HPDE6-E6E7 (cell line): ENCODE measurements around the gene CYBB.
"Not testable (repeated sequence)": the region's sequence is repeated elsewhere in the genome, so short reads cannot be mapped to it uniquely, and the experiment has no call there.

Source experiments
- DNase-seq: peaks from one replicate; pipeline ENCODE4 v3.0.0; 2011; ENCODE audit warnings: missing footprints; ENCODE audit errors: extremely low spot score

The CYBB gene

DNA sequence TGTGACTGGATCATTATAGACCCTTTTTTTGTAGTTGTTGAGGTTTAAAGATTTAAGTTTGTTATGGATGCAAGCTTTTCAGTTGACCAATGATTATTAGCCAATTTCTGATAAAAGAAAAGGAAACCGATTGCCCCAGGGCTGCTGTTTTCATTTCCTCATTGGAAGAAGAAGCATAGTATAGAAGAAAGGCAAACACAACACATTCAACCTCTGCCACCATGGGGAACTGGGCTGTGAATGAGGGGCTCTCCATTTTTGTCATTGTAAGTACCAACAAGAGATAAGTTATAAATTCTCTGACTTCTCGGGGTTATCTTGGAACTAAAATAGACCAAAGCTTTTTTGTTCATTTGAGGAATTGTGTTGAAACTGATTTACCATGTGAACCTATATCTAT is at the start of gene CYBB:
Gene CYBB (plus strand): TSS at position 203 of the 400 bp plus-strand sequence. CDS start 19 bp downstream, at position 222.
- no peak for DNase-seq

GRCh38 chrX:37745354-37745753 is 34.5 kb upstream of the CYBB start:
- peak; percentile 49 for DNase-seq

- no peak for DNase-seq
These were observed 34.0 kb upstream of the CYBB start for GRCh38 chrX:37745835-37746217.

DNA sequence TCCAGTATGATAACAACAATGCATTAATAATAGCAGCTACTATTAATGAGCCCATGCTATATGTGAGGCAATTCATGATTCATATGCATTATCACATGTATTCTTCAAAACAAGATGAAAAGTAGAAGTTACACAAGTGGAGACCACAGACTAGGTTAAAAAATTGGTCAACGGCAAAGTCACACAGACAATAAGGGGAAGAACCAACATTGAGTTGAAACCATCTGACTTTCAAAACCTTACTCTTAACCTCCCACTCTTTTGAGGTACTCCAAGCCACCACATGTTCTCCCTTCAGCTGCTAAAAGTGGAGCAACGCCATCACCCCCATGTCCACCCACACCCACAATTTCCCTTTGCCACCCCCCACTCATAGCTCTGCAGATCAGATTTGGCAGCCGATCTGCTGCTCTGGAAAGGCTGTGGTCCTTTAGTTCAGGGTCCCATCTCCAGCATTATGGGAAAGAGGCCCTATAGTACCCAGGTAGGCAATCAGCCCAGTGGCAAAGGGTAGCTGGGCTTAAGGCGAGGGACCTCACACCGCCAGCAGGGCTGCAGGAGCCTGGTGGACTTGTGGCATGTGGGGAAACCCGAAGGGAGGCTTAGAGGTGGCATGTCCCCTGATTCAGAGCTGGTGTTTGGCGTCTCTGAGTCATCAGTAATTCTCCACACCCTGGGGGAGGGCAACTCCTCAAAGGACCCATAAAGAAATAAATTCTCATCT is 33.5 kb upstream of the CYBB start:
- no peak for DNase-seq

DNA sequence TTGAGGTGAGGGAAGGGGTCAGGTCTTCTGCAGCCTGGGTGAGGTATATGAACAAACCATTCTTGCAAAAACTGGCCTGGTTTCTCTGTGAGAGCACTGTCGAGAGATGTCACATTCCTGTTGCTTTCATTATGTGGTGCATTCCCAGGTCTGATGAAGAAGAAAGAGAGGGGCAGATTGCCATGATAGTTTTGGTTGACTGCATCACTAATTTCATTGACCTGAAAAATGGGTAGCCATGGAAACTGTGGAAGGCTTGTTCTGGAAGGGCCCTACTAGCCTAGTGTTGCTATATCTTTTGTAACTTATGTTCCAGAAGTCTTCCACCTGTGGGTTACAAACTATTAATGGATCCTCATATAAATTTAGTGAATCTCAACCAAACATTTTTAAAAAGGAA is 32.9 kb upstream of the CYBB start:
- no peak for DNase-seq

DNA sequence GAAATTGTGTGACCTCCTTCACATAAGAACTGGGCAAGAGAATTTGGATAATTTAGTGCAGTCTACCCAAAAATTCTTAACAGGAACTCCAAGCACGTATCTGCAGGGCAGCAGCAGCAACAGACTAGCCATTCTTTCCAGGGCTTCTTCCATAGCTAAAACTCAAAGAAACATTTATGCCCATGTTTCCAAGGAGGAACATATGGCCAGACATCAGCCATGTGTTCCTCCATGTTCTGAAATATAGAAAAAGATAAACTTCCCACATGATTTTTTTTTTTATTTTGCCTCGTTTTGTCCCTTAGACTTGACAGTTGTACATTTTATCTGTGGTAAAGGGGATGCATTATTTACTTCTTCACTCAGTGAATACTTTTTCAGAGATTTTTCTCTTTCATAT is 27.6 kb upstream of the CYBB start:
- no peak for DNase-seq

DNA sequence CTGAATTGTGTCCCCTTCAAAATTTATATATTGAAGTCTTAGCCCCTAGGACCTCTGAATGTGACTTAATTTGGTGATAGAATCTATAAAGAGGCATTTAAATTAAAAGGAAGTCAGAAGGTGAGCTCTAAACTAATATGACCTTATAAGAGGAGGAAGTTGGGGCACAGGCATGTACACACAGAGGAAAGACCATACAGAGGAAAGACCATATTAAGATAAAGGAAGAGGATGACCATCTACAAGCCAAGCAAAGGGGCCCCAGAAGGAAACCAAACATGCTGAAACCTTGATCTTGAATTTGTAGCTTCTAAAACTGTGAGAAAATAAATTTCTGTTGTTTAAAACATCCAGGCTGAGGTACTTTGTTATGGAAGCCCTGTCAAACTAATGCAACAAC is 26.9 kb upstream of the CYBB start:
- no peak for DNase-seq

GRCh38 chrX:37753384-37753783 is 26.5 kb upstream of the CYBB start:
- no peak for DNase-seq

- DNase-seq = no peak
These were observed 25.3 kb upstream of the CYBB start for GRCh38 chrX:37754516-37754915.

GRCh38 chrX:37755025-37755424 is 24.8 kb upstream of the CYBB start:
- no peak for DNase-seq

DNA sequence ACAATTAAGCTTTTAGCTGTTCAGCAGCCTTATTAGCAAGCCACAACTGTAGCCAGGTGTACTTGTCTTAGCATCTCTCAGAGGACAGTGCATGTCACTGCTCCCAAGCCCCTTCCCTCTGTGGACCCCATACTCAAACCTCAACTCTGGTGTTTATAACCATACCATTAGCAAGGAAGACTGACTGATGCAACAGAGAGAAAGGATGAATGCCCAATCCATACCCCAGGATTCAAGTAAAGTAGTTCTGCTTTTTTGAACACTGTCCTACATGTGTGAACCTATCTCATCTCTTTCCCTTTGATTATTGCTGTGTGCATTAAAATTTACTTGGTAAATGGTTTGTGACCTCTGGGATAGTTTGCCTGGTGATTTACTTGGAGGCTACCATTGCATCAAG is 22.8 kb upstream of the CYBB start:
- no peak for DNase-seq

- DNase-seq = no peak
These were observed 20.5 kb upstream of the CYBB start for GRCh38 chrX:37759351-37759750.

GRCh38 chrX:37759878-37760418 is 19.9 kb upstream of the CYBB start:
- DNase-seq = no peak

GRCh38 chrX:37763400-37763799 is 16.5 kb upstream of the CYBB start:
- DNase-seq = no peak

GRCh38 chrX:37765507-37765906 is 14.4 kb upstream of the CYBB start:
- no peak for DNase-seq

DNA sequence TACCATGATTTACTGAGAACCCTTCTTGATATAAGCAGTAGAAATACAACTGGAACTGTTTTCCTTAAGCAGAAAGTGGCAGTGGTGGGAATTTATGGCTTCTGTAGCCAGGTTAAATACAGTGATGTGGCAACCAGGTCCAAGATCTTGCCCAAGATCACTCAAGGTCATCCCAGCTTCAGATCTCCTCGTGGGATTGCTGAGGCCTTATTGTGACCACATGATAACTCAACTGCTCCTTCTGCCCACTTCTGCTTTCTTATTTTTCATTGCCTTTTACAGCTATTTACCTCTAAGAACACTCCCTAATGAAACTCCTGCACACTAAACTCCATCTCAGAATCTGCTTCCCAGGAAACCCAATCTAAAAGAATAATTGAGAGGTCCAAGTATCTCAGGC is 12.4 kb upstream of the CYBB start:
- DNase-seq = no peak

- not testable (repeated sequence) for DNase-seq
These were observed 11.0 kb upstream of the CYBB start for GRCh38 chrX:37768866-37769265.

DNA sequence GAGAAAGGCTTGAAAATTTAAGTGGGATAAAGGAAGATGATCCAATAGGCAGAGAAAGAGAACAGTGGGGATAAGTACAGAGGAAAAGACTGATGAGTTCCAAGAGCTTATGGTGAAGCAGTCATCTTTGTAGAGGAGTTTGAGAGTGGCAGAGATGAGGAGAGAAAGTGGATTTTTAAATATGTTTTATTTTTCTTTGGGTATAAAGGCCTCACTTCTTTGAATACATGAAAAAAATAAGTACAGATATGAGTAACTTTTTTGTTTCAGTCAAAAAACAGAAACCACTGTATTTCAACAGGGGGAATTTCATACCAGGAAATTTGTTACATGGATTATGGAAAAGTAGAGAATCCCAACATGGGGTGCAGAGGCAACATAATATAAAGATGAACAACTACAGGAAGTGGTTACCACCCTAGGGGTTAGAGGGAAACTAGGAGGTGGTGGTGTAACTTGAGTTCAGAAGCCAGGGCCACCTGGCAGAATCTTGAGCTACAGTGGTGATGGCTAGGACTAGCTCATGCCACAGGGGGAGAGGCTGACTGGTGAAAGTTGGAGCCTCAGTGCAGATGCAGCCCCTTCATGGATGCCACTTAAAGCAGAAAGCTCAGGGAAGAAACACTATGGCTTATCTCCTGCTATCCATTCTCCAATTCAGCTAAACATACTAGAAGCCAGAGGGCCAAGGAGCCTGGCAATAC is 3.4 kb upstream of the CYBB start:
- no peak for DNase-seq

DNA sequence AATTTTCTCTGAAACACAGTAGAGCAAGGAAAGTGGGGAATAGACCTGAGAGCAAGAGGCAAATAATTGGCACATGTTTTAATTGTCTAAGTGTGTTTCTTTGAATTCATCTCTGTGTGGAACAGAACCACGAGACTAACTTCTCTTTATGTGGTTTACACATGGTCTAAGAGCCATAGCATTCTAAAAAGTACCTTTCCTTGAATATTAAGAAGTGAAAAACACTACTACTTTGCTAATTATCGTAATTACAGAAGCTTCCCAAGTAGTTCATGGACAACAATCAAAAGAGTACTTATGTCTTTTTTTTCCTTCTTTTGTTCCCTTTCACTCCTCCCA is 2.9 kb upstream of the CYBB start:
- DNase-seq = no peak

DNA sequence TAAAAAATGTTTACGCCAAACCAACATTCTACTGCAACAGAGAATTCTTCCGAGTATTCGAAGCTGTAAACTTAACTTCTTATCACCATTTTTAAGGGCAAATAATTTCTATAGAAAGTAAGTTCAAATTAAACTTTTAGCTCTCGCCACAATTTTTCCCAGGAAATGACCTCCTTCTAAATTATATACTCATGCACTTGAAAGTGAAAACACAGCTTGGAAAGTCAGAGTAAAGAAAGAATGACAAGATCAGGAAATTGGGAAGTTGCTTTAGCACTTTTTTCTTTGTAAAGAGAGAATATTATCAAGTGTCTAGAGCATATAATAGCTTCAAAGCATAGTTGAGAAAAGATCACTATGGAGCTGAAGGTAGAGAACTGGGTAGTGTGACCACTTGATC is 1.2 kb downstream of the CYBB start:
- DNase-seq = no peak

DNA sequence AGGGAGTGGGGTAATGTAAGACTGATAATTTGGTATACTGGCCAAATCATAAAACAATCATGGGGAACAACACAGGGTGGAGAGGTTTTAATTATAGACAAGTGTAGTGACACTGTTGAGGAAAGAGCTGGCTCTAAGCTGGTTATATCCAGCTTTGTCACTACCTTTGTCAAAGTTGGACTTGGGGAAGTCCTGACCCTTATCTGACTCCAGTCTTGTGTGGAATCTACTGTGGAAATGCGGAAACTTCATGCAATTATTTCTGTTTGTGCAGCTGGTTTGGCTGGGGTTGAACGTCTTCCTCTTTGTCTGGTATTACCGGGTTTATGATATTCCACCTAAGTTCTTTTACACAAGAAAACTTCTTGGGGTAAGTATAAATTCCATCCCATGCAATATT is 2.0 kb downstream of the CYBB start:
- DNase-seq = no peak

DNA sequence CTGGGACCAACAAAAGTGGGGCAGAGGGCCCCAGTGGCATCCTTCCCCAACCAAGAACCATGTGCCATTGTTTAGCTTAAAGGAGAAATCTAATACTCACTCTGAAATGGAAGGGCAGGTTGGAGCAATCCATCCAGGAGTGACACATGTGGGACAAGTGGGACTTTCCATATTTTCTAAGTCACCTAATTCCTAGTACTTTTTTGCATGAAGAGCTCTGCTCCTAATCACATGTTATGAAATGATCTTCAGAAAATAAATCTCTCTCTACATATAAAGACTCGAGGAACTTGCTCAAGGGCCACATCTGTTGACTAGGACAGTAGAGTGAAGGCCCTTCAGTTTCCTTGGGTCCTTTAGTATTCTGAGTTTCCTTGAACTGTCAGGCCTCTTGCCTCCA is 2.5 kb downstream of the CYBB start:
- DNase-seq = no peak

DNA sequence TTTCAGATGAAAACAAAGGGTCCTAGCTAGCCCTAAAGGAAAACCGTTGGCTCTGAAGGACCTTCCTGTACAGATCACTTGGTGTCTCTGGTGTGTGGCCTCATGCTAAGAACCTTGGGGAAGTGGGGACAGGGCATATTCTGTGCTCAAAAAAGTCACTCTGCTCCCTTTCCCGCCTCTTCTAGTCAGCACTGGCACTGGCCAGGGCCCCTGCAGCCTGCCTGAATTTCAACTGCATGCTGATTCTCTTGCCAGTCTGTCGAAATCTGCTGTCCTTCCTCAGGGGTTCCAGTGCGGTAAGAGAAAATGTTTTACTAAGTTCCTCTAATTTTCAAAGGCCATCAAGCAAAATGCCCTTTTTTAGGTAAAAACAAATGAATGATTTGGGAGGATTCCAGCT is 3.4 kb downstream of the CYBB start:
- no peak for DNase-seq
